Measurements from ENCODE around the gene SCRT2.

Gene SCRT2

GRCh38 chr20:634148-634925 is 41.3 kb downstream of the SCRT2 start:
- DNase-seq (ENCODE audit: low read depth in 2 of 2), result no peak

- DNase-seq (ENCODE audit: low read depth in 2 of 2), result no peak
Observed at GRCh38 chr20:631101-631500, 44.5 kb downstream of the SCRT2 start.

- no peak for DNase-seq (ENCODE audit: low read depth in 2 of 2)
Observed at GRCh38 chr20:626579-626978, 49.0 kb downstream of the SCRT2 start.

- no peak for DNase-seq (ENCODE audit: low read depth in 2 of 2)
Observed at GRCh38 chr20:625360-625932, 50.2 kb downstream of the SCRT2 start.

- DNase-seq (ENCODE audit: low read depth in 2 of 2), result no peak
Observed at GRCh38 chr20:623704-624103, 51.9 kb downstream of the SCRT2 start.

GRCh38 chr20:623021-623420 is 52.6 kb downstream of the SCRT2 start:
- DNase-seq (ENCODE audit: low read depth in 2 of 2), result no peak

GRCh38 chr20:622161-622560 is 53.4 kb downstream of the SCRT2 start:
- DNase-seq (ENCODE audit: low read depth in 2 of 2), result no peak

- DNase-seq (ENCODE audit: low read depth in 2 of 2), result no peak
Observed at GRCh38 chr20:621125-621756, 54.4 kb downstream of the SCRT2 start.

- no peak for DNase-seq (ENCODE audit: low read depth in 2 of 2)
Observed at GRCh38 chr20:620246-620645, 55.4 kb downstream of the SCRT2 start.

GRCh38 chr20:618980-619379 is 56.6 kb downstream of the SCRT2 start:
- no peak for DNase-seq (ENCODE audit: low read depth in 2 of 2)

- no peak for DNase-seq (ENCODE audit: low read depth in 2 of 2)
Observed at GRCh38 chr20:617934-618690, 57.5 kb downstream of the SCRT2 start.

- DNase-seq (ENCODE audit: low read depth in 2 of 2), result no peak
Observed at GRCh38 chr20:615514-615913, 60.1 kb downstream of the SCRT2 start.

GRCh38 chr20:611843-612185 is 63.8 kb downstream of the SCRT2 start:
- DNase-seq (ENCODE audit: low read depth in 2 of 2), result no peak

Measured in stimulated activated CD8-positive, alpha-beta memory T cell treated with anti-CD3 and anti-CD28 coated beads, Interleukin-15, amount 100 ng/mL, for 48 hours (primary cell).